HG03103 (cell line): ENCODE data around the gene DOCK4.

ENCODE experiments used
- ATAC-seq: cut with Tn5 transposase; IDR thresholded peaks from one replicate; pipeline ENCODE4 v1.9.1; 2021; ENCODE audit warnings: low read depth; ENCODE audit not compliant: unreplicated experiment

The DOCK4 gene

GRCh38 chr7:111729483-111729882, 476.7 kb downstream of the DOCK4 start:
- ATAC-seq: no peak

- ATAC-seq: no peak
Measured at GRCh38 chr7:111728635-111728995, 477.6 kb downstream of the DOCK4 start.

DNA sequence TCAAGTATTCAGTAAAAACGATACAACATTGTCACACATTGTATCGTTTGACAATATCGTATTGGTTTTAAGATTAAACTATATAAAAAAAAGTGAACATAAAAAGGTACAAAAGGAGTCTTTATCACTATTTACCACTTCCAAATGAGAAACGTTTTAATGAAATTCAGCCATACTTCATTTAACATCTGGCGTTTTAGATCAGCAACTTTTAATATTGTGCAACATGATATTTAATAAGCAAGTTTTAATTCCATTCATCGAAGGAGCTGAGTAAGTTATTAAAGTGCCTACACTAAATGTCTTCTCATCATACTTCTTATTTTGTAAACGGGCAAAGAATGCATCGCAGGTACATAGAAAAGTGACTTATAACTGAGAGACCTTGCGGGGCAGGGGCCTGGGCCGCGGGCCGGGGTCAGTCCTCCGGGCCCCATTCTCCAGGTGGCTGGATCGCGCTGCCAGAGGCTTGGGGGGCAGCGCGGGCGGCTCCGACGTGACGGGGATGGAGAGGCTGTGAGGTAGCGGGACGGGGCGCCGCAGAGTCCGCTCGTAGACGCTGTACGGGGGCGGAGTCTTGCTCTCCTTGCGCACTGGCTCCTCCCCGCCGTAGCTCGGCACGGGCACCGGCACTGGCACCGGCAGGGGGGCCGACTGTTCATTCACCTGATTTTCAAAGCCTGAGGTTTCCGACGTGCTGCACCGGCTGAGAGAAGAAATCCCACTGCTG, 478.1 kb downstream of the DOCK4 start:
- no peak for ATAC-seq

- ATAC-seq: no peak
Measured at GRCh38 chr7:111718886-111719285, 487.3 kb downstream of the DOCK4 start.

GRCh38 chr7:111711426-111712065, 494.7 kb downstream of the DOCK4 start:
- no peak for ATAC-seq

GRCh38 chr7:111710839-111711380, 495.3 kb downstream of the DOCK4 start:
- no peak for ATAC-seq

GRCh38 chr7:111708072-111708471, 498.1 kb downstream of the DOCK4 start:
- ATAC-seq: no peak

DNA sequence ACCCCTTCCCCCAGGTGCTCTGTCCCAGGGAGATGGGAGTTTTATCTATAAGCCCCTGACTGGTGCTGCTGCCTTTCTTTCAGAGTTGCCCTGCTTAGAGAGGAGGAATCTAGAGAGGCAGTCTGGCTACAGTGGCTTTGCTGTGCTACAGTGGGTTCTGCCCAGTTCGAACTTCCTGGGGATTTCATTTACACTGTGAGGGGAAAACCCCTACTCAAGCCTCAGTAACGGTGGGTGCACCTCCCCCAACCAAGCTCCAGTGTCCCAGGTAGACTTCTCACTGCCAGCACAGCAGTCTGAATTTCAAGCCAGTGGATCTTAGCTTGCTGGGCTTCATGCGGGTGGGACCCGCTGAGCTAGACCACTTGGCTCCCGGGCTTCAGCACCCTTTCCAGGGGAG, 500.4 kb downstream of the DOCK4 start:
- ATAC-seq: no peak

GRCh38 chr7:111697771-111698170, 508.4 kb downstream of the DOCK4 start:
- no peak for ATAC-seq

DNA sequence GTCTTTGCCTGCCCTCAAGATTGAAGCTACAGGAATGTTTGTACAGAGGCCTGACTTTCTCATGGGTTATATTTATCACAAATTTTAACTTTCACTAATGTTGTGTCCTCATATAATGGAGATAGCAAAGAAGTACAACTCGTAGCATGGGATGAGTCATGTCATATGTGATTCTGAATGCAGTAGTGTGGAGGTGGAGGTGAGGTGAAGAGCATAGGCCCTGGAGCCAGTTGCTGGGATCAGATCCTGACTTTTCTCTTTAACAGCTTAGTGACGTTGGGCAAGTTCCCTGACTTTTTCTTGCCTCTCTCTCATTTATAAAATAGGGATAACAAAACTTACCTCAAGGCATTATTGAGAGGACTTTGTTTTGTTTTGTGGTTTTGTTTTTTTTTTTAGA, 511.8 kb downstream of the DOCK4 start:
- ATAC-seq: no peak

- ATAC-seq: no peak
Measured at GRCh38 chr7:111690364-111691111, 515.7 kb downstream of the DOCK4 start.

DNA sequence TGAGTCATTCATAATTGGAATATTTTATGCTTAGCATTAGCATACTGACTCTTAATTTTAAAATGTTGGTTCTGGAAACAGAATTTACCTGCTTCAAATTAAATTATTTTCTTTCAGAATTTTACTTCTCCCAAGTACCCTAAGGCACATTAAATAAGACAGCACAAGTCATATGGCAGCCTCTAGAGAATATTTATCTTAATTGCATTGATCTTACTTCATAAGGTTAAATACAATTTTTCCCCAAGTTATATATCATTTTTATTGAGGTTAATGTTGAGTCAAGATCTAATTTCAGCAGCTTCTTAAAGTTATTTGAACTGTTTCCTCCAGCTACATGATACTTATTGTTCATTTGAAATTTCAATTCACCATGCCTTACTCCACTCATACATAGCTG, 520.9 kb downstream of the DOCK4 start:
- ATAC-seq: no peak

GRCh38 chr7:111682588-111683340, 523.4 kb downstream of the DOCK4 start:
- no peak for ATAC-seq

DNA sequence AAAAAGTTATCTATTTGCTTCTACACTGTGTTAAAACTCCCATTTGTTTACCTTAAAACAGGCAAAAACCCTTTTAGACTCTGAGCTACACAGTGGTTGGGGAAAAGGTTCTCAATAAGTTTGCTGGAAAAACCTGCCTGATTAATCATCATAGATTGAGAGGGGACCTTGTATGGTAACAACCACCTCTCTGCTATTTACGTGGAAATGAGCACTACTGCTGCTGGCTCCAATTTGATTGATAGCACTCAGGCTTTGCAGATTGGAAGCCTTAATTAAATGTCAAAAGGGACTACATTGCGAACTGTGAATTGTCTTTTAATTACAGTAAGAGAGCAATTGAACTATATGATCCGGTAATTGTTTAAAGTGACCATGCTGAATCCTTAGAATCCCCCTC, 525.0 kb downstream of the DOCK4 start:
- ATAC-seq: no peak

DNA sequence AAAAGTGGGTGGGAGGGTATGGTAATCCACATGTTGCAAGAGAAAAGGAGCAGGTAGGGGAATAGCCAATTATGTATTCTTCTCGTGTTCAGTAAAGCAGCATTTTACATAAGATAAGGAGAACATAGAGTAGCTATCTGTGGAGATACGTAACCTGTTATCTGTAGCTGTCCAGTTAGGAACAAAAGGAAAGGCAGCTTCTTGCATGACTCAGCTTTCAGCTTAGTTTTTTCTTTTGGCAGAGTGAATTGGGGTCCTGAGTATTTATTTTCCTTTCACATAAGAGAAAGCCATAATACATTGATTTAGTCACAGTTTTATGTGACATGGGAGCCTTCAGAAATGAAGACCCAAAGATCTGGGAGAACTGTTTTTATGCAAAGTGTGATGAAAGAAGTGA, 527.2 kb downstream of the DOCK4 start:
- no peak for ATAC-seq

GRCh38 chr7:111678281-111678680, 527.9 kb downstream of the DOCK4 start:
- ATAC-seq: no peak

DNA sequence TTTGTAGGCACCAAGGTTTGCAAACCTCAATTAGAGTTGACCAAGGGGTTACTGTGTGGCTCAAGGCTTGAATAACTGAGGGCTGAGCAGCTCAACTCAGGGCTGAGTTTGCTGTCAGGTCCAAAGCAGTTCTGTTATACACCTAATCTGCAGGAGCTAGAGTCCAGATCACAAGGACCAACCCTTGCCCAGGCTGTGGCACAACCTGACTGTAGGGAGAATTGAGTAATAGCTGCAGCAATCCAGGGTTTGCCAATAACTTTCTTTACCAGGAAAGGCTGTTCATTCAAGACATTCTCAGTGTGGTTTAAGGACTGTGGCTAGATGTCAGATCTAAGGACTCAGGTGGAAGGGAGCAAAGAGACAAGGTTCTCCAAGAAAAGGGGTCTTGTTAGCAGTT, 528.4 kb downstream of the DOCK4 start:
- no peak for ATAC-seq

DNA sequence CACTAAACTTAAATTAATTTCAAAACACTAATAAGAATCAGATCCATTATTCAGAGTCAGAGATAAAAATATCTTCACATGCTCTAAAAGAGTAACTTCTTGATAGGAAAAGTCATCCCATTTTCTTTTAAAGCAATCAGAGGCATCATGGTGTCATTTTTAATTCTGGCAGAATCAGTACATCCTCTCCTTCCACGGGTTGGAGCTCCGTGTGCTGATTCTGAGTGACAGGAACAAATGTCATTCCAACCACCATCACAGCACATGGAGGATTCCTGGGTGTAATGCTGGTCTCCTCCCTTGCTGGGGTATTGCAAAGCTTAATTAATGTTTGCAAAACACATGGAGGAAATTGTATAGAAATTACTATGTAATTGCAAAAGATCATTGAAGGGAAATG, 529.4 kb downstream of the DOCK4 start:
- no peak for ATAC-seq
